Measurements from ENCODE around the gene UMOD.
"Not testable (repeated sequence)": the region's sequence is repeated elsewhere in the genome, so short reads cannot be mapped to it uniquely, and the experiment has no call there.

UMOD gene

DNA sequence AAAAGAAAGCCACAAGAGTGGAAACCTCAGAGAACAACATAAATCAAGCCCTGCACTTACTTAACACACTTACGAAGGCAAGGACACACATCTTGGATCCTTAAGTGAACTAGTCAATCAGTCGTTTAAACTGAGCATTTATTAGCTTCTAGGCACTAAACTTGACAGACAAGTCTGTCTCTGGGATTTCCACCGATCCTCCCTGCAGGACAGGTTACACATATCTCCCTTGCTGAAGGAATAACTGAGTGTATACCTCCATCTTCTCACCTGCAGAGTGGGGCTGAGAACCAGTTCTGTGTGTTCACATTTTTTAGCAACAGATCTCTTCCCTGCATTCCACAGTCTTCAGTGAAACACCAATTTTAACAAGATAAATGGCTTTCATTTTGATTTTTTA, 34.1 kb downstream of the UMOD start:
- H3K36me3 ChIP-seq, result no peaks in the 10 kb centered on the region
- H3K9me3 ChIP-seq (replicated peaks in 1 of 11), result no peaks in the 10 kb centered on the region
- no peak overlapping the region for H3K9ac ChIP-seq
- H3K4me1 ChIP-seq, result no peaks in the 10 kb centered on the region
- no peak overlapping the region for H3K27ac ChIP-seq
- no peak overlapping the region for H3K4me2 ChIP-seq
- no peaks in the 10 kb centered on the region for H3K27me3 ChIP-seq
- peaks cover 0 to 4% (median 0%) of the 10 kb centered on the region in 11 experiments; a peak in 1 of 22 replicates for H4K20me1 ChIP-seq
- no peak for TF ChIP-seq Cebpa-rat (IDR thresholded peaks at IDR 0.05)
- no peak overlapping the region for H3K4me3 ChIP-seq

DNA sequence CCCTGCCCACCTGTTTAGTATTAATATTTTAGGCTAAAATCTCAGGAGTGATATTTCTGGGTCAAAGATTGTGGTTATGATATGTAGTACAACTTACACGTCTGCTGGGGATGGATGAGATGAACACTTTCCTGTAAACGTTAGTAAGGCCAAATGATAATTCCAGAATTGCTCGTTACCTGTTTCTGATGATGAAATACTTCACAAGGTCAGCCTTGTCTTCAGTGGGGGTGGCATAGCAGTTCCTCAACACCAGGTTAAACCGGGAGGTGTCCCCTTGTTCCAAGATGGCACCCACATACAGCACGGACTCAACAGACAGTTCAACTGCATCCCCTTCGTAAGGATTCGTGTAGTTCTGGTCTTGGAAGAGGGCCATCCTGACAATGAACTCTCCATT, 34.5 kb downstream of the UMOD start:
- TF ChIP-seq Cebpa-rat (IDR thresholded peaks at IDR 0.05), result no peak
- no peak overlapping the region for H3K4me2 ChIP-seq
- H3K4me1 ChIP-seq, result no peaks in the 10 kb centered on the region
- H3K9ac ChIP-seq, result no peak overlapping the region
- H3K27me3 ChIP-seq, result no peaks in the 10 kb centered on the region
- H3K4me3 ChIP-seq, result no peak overlapping the region
- H3K27ac ChIP-seq, result no peak overlapping the region
- H3K9me3 ChIP-seq (replicated peaks in 1 of 11), result no peaks in the 10 kb centered on the region
- peaks cover 0 to 3% (median 0%) of the 10 kb centered on the region in 11 experiments; a peak in 1 of 22 replicates for H4K20me1 ChIP-seq
- no peaks in the 10 kb centered on the region for H3K36me3 ChIP-seq

DNA sequence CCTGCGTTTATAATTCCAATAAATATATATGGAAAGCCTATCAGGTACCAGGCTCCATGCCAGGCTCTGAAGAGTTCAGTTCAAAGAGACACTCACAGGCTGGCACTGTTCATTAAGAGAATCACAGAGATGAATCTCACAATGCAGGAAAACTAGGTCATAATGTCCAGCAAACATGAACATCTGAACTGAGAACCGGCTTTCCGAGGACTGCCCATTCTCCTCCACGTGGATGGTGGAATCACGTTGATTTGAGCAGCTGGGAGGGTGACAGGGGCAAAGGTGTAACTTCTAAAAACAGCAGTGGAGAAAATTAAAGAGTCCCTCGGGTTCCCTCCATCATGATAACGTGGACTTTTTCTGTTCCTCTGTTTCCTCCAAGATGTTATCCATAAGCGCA, 35.4 kb downstream of the UMOD start:
- Histone ChIP-seq H3K4me2 (no peak overlapping the region), H3K27ac (no peak overlapping the region), H3K4me1 (no peaks in the 10 kb centered on the region), H3K9me3 (replicated peaks in 1 of 11) (no peaks in the 10 kb centered on the region), H3K4me3 (no peak overlapping the region), H3K27me3 (no peaks in the 10 kb centered on the region), H3K9ac (no peak overlapping the region), H3K36me3 (no peaks in the 10 kb centered on the region), H4K20me1 (no peaks in the 10 kb centered on the region)
- no peak for TF ChIP-seq Cebpa-rat (IDR thresholded peaks at IDR 0.05)

DNA sequence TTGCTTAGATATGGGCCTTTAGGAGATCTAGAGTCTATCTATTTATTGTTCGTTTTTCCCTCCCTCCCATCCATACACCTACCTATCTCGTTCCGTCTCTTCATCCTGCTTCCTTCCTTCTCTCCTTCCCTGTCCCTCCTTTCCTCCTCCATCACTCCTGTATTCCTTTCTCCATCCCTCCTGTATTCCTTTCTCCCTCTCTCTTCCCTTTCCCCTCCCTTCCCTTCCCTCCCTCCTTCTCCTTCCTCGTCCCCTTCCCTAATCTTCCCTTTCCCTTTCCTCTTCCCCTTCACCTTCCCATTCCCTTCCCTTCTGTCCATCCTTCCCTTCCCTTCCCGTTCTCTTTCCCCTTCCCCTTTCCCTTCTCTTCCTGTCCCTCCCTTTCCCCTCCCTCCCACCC, 35.8 kb downstream of the UMOD start:
- Histone ChIP-seq H3K27ac (no peak overlapping the region), H3K36me3 (no peaks in the 10 kb centered on the region), H3K4me3 (no peak overlapping the region), H3K9ac (no peak overlapping the region), H3K27me3 (no peaks in the 10 kb centered on the region), H3K4me1 (no peaks in the 10 kb centered on the region), H3K4me2 (no peak overlapping the region), H4K20me1 (no peaks in the 10 kb centered on the region), H3K9me3 (replicated peaks in 1 of 11) (no peaks in the 10 kb centered on the region)
- no peak for TF ChIP-seq Cebpa-rat (IDR thresholded peaks at IDR 0.05)

DNA sequence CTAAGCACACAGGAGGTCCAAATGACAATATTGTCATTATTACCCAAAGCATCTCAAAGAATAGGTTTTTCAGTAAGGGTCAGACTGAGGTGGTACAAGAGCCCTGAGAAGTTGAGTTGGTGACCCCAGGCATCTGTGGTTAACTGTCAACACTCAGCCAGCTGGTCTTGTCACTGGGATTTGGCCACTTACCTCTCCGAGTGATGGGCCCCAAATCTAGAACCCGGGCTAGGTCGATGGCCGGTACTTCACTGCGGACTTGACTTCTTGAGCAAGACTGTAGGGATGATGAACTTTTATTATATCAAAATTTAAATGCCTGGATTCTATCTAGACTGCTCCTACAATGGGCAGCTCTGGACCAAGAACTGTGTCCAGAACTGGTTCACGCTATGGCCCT, 36.8 kb downstream of the UMOD start:
- H4K20me1 ChIP-seq, result no peaks in the 10 kb centered on the region
- H3K9ac ChIP-seq, result no peak overlapping the region
- TF ChIP-seq Cebpa-rat (IDR thresholded peaks at IDR 0.05), result no peak
- H3K4me1 ChIP-seq, result no peaks in the 10 kb centered on the region
- no peaks in the 10 kb centered on the region for H3K36me3 ChIP-seq
- no peaks in the 10 kb centered on the region for H3K9me3 ChIP-seq (replicated peaks in 1 of 11)
- no peak overlapping the region for H3K4me3 ChIP-seq
- H3K4me2 ChIP-seq, result no peak overlapping the region
- H3K27me3 ChIP-seq, result no peaks in the 10 kb centered on the region
- H3K27ac ChIP-seq, result no peak overlapping the region

DNA sequence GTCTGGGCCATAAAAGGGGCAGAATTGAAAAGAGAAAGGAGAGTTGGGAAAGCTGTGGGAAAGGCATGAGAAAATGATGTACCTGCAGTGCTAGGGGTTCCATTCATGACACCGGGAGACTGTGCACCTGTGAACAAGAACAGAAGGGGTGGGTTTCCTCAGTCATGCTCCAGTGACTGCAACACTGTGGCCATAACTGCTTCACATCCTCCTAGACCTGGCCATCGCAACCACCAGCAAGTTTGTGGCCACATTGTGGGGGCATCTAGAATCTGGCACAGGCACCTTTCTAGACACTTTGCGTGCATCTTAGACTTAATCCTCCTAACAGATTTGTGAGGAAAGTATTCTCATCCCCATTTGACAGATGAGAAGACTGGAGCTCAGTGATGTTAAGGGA, 37.9 kb downstream of the UMOD start:
- H3K27ac ChIP-seq, result no peak overlapping the region

DNA sequence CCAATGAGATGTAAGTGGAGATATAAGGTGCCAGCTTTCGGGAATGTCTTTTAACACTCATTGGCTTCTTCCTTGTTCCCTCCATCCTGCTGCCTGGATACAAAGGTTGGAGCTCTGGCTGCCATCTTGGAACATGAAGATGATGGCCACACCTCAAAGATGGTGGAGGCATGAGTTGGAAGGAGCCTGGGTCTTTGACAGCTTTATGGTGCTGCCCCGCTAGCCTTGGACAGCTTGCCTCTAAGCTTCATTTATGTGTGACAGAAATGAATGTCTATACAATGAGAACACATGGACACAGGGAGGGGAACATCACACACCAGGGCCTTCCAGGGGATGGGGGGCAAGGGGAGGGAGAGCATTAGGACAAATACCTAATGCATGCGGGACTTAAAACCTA, 38.8 kb downstream of the UMOD start:
- H3K9me3 ChIP-seq (replicated peaks in 1 of 11), result no peaks in the 10 kb centered on the region
- H3K27ac ChIP-seq, result no peak overlapping the region
- H3K36me3 ChIP-seq, result no peaks in the 10 kb centered on the region
- H3K4me2 ChIP-seq, result no peak overlapping the region
- H3K4me3 ChIP-seq, result no peak overlapping the region
- no peaks in the 10 kb centered on the region for H3K27me3 ChIP-seq
- no peak overlapping the region for H3K9ac ChIP-seq
- H4K20me1 ChIP-seq, result no peaks in the 10 kb centered on the region
- H3K4me1 ChIP-seq, result no peaks in the 10 kb centered on the region
- no peak for TF ChIP-seq Cebpa-rat (IDR thresholded peaks at IDR 0.05)

More for the DNA sequence above, 37.9 kb downstream of the UMOD start:
- no peaks in the 10 kb centered on the region for H3K4me1 ChIP-seq
- H3K36me3 ChIP-seq, result no peaks in the 10 kb centered on the region
- no peaks in the 10 kb centered on the region for H4K20me1 ChIP-seq
- no peaks in the 10 kb centered on the region for H3K9me3 ChIP-seq (replicated peaks in 1 of 11)
- TF ChIP-seq Cebpa-rat (IDR thresholded peaks at IDR 0.05), result no peak
- H3K4me3 ChIP-seq, result no peak overlapping the region
- no peak overlapping the region for H3K4me2 ChIP-seq
- no peak overlapping the region for H3K9ac ChIP-seq
- no peaks in the 10 kb centered on the region for H3K27me3 ChIP-seq

DNA sequence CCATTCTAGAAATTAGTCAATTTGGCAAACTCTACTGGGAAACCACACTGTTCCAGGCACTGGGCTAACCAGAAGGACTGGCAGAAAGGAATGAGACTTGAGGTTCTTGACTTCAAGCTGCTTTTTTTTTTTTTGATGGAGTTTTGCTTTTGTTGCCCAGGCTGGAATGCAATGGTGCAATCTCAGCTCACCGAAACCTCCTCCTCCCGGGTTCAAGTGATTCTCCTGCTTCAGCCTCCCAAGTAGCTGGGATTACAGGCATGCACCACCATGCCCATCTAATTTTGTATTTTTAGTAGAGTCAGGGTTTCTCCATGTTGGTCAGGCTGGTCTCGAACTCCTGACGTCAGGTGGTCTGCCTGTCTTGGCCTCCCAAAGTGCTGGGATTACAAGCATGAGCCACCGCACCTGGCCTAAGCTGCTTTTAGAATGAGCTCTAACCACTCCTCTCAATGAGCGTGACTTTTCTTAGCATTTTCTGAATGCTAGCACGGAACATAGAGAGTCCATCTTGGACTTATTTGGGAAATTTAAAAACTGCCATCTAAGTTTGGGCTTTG, 39.9 kb downstream of the UMOD start:
- H3K9ac ChIP-seq; H3K4me1 ChIP-seq; H3K27ac ChIP-seq; H3K36me3 ChIP-seq; H4K20me1 ChIP-seq; H3K4me2 ChIP-seq; H3K4me3 ChIP-seq; H3K27me3 ChIP-seq; H3K9me3 ChIP-seq (replicated peaks in 1 of 11): not testable (repeated sequence)

DNA sequence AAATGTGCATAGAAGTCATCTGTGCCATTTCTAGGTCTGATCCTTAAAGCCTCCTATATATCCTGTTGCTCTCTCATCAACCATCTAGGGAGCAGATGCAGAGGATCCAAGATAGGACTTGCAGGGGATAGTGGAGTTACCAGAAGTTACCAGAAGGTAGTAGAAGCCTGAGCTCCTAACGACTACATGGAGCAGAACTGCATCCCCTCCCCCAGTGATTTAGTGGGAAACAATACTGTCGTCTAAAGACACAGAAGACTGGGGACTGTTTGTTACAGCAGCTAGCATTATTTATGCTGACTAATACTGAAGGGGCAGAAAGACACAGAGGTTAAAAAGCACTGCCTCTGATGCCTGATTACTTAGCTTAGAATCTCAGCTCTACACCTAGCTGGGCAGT, 41.0 kb downstream of the UMOD start:
- Histone ChIP-seq H3K36me3 (no peaks in the 10 kb centered on the region), H3K9ac (no peak overlapping the region), H3K27me3 (no peaks in the 10 kb centered on the region), H3K4me3 (no peak overlapping the region), H4K20me1 (no peaks in the 10 kb centered on the region), H3K27ac (no peak overlapping the region), H3K4me1 (no peaks in the 10 kb centered on the region), H3K4me2 (no peak overlapping the region), H3K9me3 (replicated peaks in 1 of 11) (no peaks in the 10 kb centered on the region)
- TF ChIP-seq Cebpa-rat (IDR thresholded peaks at IDR 0.05), result no peak

DNA sequence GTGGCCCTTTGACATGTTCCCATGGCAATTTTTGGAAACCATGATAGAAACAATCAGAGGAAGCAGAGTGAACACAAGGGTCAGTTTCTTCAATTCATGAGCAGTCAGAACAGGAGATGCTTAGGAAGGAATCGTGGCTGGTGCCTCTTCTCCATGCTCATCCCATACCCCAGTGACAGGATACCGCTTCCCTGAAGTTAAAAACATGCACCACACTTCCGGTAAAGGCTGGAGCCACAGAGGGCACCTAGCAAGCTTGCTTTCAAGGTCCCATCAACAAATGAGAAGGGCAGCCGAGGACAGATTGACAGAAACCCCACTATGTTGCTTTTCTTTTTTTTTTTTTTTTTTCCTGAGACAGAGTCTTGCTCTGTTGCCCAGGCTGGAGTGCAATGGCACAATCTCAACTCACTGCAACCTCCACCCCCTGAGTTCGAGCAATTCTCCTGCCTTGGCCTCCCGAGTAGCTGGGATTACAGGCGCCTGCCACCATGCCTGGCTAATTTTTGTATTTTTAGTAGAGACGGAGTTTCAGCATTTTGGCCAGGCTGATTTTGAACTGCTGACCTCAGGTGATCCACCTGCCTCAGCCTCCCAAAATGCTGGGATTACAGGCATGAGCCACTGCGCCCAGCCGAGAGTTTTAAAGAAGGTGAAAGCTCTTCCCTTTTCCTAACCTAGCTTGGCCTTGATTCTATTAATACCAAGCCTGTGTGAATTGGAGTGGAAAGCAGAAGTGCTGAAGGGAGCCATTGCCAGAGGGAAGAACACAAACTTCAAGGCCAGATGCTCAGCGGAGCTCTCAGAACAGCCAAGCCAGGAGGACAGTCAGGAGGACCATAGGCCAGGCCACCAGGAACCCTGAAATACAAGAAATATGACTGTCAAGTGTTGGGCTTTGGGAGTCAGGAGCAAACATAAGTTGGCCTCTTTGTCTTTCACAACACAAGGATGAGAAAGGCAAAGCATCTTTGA, 41.8 kb downstream of the UMOD start:
- Histone ChIP-seq H3K9ac (no peak overlapping the region), H3K9me3 (replicated peaks in 1 of 11) (no peaks in the 10 kb centered on the region), H3K36me3 (no peaks in the 10 kb centered on the region), H3K27ac (no peak overlapping the region), H3K4me1 (no peaks in the 10 kb centered on the region), H3K4me3 (no peak overlapping the region), H3K4me2 (no peak overlapping the region), H4K20me1 (no peaks in the 10 kb centered on the region), H3K27me3 (no peaks in the 10 kb centered on the region)
- no peak for TF ChIP-seq Cebpa-rat (IDR thresholded peaks at IDR 0.05)

Data from BLaER1 treated with 17β-estradiol and CSF1 and Interleukin-3, amounts not matched to agents 10 nM and 100 nM (cell line).